ENCODE measurements around the gene SNRPA. TPM values are rescaled to one million over a fixed set of nuclear protein-coding genes. Genes with fewer than 3 reads are reported as not detected.

Gene SNRPA
- total and polyA plus RNA-seq, 2 of the 13 experiments (the other 11 are each of a cell fraction or from before 2014, with no cell fraction given) = 59.6 to 162 TPM

- TF ChIP-seq THAP8 (CRISPR knock-in tag; IDR thresholded peaks at IDR 0.05; ENCODE audit: borderline replicate concordance) = no peak
- TF ChIP-seq TEAD3 (CRISPR knock-in tag; optimal IDR thresholded peaks at IDR 0.05; ENCODE audit: borderline replicate concordance) = peak; percentile 18
- no peak for TF ChIP-seq E2F5 (CRISPR knock-in tag; conservative IDR thresholded peaks at IDR 0.05)
- no peak for TF ChIP-seq UBTF (CRISPR knock-in tag; IDR thresholded peaks at IDR 0.05)
- TF ChIP-seq HNRNPK (IDR thresholded peaks at IDR 0.05; ENCODE audit: low read depth, low read length, poor library complexity, severe bottlenecking) = no peak
- TF ChIP-seq PREB (CRISPR knock-in tag; IDR thresholded peaks at IDR 0.05) = no peak
- no peak for TF ChIP-seq TAF15 (IDR thresholded peaks at IDR 0.05; ENCODE audit: low read depth, low read length, poor library complexity, severe bottlenecking)
- TF ChIP-seq TIGD3 (CRISPR knock-in tag; IDR thresholded peaks at IDR 0.05; ENCODE audit: borderline replicate concordance) = no peak
- no peak for TF ChIP-seq ZNF784 (CRISPR knock-in tag; IDR thresholded peaks at IDR 0.05; ENCODE audit: borderline replicate concordance)
- TF ChIP-seq PAXIP1 (CRISPR knock-in tag; conservative IDR thresholded peaks at IDR 0.05) = peak; percentile 64
- TF ChIP-seq ZNF331 (CRISPR knock-in tag; IDR thresholded peaks at IDR 0.05) = no peak
- no peak for TF ChIP-seq JDP2 (CRISPR knock-in tag; IDR thresholded peaks at IDR 0.05; ENCODE audit: borderline replicate concordance)
- TF ChIP-seq ZNF615 (CRISPR knock-in tag; IDR thresholded peaks at IDR 0.05; ENCODE audit: borderline replicate concordance) = no peak
- no peak for TF ChIP-seq MXD4 (CRISPR knock-in tag; IDR thresholded peaks at IDR 0.05)
- TF ChIP-seq ZNF891 (CRISPR knock-in tag; IDR thresholded peaks at IDR 0.05) = no peak
- 0 out of 2 replicates have a peak, but pooled peaks have one; percentile 28 for TF ChIP-seq ZIK1 (CRISPR knock-in tag; IDR thresholded peaks at IDR 0.05; ENCODE audit: borderline replicate concordance, low read depth)
- no peak for TF ChIP-seq NR2F6 (IDR thresholded peaks at IDR 0.05)
- TF ChIP-seq NR2F6 (CRISPR knock-in tag; IDR thresholded peaks at IDR 0.05) = 0 out of 2 replicates have a peak, but pooled peaks have one; percentile 11
Measured at GRCh38 chr19:40754611-40755247, 3.7 kb downstream of the SNRPA start (continued).

Data from HepG2 (cell line).